Effector CD4-positive, alpha-beta T cell (primary cell): ENCODE results near the gene LRBA.

Experiments used
- DNase-seq: peaks from one replicate; pipeline ENCODE4 v3.0.0-alpha.2; 2020

Gene LRBA

GRCh38 chr4:150477869-150478268, 537.2 kb downstream of the LRBA start:
- no peak for DNase-seq

GRCh38 chr4:150476776-150477175, 538.3 kb downstream of the LRBA start:
- DNase-seq: no peak

- DNase-seq: no peak
Observed at GRCh38 chr4:150475763-150476162, 539.3 kb downstream of the LRBA start.

- DNase-seq: no peak
Observed at GRCh38 chr4:150464523-150464922, 550.6 kb downstream of the LRBA start.

GRCh38 chr4:150462743-150463142, 552.3 kb downstream of the LRBA start:
- no peak for DNase-seq

GRCh38 chr4:150461957-150462356, 553.1 kb downstream of the LRBA start:
- no peak for DNase-seq

- no peak for DNase-seq
Observed at GRCh38 chr4:150457802-150458201, 557.3 kb downstream of the LRBA start.

DNA sequence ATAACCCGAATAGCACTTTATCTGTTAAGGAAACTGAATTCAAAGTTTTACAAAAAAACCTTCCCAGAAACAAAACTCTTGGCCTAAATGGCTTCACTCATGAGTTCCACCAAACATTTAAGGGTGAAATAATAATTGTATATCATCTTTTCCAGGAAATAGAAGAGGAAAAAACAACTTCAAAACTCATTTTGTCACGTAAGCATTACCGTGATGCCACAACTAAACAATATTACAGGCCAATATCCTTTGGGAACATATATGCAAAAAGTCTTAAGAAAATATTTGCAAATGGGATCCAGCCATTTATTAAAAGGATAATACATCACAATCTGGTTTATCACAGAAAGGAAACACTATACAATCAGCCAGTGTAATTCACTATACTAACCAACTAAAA, 563.2 kb downstream of the LRBA start:
- DNase-seq: no peak

- no peak for DNase-seq
Observed at GRCh38 chr4:150447356-150447755, 567.7 kb downstream of the LRBA start.

GRCh38 chr4:150439451-150439933, 575.6 kb downstream of the LRBA start:
- DNase-seq: no peak

- no peak for DNase-seq
Observed at GRCh38 chr4:150436598-150437370, 578.3 kb downstream of the LRBA start.

- no peak for DNase-seq
Observed at GRCh38 chr4:150431221-150431620, 583.9 kb downstream of the LRBA start.

GRCh38 chr4:150425161-150425560, 589.9 kb downstream of the LRBA start:
- no peak for DNase-seq

- DNase-seq: no peak
Observed at GRCh38 chr4:150423503-150423902, 591.6 kb downstream of the LRBA start.

DNA sequence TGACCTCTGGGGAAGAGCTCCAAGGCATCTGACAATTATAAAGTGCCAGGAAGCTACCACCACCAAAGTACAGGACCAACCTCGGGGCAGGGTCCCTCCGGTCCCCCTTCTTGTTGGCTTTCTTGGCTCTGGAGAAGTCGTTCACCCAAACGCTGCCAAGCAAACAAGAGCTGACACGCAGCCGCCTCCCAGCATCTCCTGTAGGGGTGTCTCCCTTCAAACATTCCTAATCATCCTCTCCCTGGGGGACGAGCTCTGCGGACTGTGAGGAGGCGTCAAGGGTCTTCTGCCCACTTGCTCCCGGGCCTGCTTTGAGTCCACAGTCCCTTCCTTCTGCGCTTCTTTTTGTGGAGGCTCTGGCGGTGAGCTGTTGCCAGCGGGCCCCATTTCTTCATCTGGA, 592.0 kb downstream of the LRBA start:
- DNase-seq: no peak

DNA sequence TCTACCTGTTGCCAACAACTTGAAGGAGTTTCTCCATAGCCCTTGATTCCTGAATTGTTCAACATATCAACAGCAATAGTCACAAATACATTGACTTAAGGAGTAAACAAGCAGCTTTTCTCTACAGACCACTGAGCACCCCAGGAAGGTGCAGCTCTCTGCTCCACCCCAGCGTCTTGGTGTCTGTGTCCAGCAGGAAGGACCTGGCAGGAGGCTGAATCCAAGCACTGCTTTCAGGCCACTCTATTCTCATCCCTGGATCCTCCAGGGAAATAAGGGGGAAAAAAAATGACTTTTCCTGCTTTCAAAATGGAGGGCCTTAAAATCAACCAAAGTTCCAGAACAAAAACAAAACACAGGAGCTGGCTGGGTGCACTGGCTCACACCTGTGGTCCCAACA, 593.5 kb downstream of the LRBA start:
- no peak for DNase-seq

- no peak for DNase-seq
Observed at GRCh38 chr4:150419939-150420338, 595.1 kb downstream of the LRBA start.

GRCh38 chr4:150418757-150419410, 596.2 kb downstream of the LRBA start:
- DNase-seq: no peak

GRCh38 chr4:150415213-150415612, 599.9 kb downstream of the LRBA start:
- no peak for DNase-seq

DNA sequence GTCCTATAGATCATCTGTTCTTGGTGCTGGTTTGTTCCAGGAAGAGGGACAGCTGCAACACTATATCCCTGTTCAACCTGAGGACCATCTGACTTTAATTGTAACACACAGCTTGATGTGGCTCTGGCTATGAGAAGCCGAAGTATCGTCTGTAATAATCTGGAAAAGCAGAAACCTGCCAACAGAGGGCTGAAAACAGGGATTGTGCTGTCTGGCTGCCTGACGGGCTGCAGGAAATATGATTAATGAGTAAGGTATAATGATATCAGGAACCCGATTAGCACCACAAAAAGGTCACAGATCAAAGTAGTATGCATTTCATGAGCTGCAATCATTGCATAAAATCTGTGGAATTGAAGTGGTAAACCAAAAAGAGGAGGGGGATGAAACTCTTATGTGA, 603.6 kb downstream of the LRBA start:
- DNase-seq: no peak

- DNase-seq: no peak
Observed at GRCh38 chr4:150402871-150403272, 612.2 kb downstream of the LRBA start.

GRCh38 chr4:150401083-150401687, 613.9 kb downstream of the LRBA start:
- DNase-seq: no peak

DNA sequence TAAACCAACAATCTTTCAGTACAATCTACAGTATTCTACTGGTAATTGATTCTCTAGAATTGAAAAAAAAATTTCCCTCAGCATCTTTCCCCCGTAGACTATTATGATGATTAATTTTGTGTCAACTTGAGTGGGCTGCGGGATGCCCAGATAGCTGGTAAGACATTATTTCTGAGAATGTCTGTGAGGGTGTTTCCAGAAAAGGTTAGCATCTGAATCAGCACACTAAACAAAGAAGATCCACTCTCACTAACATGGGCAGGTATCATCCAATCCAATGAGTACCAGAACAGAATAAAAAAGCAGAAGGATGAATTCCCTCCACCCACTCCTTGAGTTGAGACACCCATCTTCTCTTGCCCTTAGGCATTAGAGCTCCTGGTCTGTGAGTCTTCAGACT, 619.2 kb downstream of the LRBA start:
- no peak for DNase-seq

GRCh38 chr4:150394046-150394445, 621.0 kb downstream of the LRBA start:
- DNase-seq: no peak
